C4-2B (cell line): Measurements from ENCODE around the gene ZNF423.

Source experiments
- ZFX ChIP-seq: fragments of 450-650 bp; IDR thresholded peaks from 2 replicates; pipeline ENCODE4 v1.6.1; 2017
- TF ChIP-seq, protein P1 (sequence below): fragments of 450-650 bp; conservative IDR thresholded peaks from 2 replicates; pipeline ENCODE4 v1.5.1; 2017; ENCODE audit warnings: mild to moderate bottlenecking

DNA sequence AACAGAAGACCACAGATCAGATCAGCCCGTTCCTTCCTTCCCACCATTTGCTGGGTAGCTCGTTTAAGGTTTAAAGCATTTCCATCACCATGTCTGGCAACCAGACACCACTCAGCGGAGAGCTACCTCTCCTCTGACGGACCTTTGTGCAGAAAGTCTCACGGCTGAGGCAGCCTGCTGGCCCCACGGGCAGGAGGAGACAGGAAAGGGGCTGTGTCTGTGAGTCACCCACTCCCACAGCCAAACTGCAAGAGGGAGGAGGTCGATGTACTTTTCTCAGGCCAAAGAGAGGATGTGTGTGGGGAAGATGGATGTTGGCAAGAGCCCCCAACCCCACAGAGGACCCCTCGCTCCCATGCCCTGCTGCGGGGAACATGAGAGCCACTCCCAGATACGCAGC is 92.1 kb downstream of the ZNF423 start:
- TF ChIP-seq, protein P1, sequence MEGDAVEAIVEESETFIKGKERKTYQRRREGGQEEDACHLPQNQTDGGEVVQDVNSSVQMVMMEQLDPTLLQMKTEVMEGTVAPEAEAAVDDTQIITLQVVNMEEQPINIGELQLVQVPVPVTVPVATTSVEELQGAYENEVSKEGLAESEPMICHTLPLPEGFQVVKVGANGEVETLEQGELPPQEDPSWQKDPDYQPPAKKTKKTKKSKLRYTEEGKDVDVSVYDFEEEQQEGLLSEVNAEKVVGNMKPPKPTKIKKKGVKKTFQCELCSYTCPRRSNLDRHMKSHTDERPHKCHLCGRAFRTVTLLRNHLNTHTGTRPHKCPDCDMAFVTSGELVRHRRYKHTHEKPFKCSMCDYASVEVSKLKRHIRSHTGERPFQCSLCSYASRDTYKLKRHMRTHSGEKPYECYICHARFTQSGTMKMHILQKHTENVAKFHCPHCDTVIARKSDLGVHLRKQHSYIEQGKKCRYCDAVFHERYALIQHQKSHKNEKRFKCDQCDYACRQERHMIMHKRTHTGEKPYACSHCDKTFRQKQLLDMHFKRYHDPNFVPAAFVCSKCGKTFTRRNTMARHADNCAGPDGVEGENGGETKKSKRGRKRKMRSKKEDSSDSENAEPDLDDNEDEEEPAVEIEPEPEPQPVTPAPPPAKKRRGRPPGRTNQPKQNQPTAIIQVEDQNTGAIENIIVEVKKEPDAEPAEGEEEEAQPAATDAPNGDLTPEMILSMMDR: no peak
- TF ChIP-seq ZFX: no peak
